Measurements from ENCODE around the gene TCTN2. TPM values are rescaled to one million over a fixed set of nuclear protein-coding genes. Genes with fewer than 3 reads are reported as not detected.

TCTN2 gene
- total RNA-seq, 1 experiment from 2014 or later, result 11.5 TPM

DNA sequence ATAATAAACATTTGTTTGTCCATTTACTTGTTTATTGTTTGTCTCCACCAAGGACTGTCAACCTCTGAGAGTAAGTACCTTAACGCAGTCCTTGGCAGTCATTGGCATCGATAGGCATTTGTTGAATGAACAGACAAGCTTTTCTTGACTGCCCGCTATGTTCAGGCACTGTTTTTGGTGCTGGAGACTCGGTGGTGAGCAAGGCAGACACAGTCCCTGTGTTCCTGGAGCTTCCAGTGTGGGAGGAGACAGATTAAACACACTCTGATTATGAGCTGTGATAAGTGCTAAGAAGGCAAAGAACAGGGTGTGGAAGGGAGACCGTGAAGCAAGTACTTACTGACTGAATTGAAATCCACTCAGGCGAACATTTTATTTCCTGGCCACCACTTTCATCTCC, 42.5 kb downstream of the TCTN2 start:
- no peaks in the 10 kb centered on the region for H3K27me3 Mint-ChIP-seq (ENCODE audit: unreplicated experiment)
- BruUV-seq (replicated peaks), result TSS peak; percentile 45
- H3K36me3 Mint-ChIP-seq (ENCODE audit: insufficient read depth, unreplicated experiment), result peaks cover 28% of the 10 kb centered on the region
- TF ChIP-seq, protein P1, sequence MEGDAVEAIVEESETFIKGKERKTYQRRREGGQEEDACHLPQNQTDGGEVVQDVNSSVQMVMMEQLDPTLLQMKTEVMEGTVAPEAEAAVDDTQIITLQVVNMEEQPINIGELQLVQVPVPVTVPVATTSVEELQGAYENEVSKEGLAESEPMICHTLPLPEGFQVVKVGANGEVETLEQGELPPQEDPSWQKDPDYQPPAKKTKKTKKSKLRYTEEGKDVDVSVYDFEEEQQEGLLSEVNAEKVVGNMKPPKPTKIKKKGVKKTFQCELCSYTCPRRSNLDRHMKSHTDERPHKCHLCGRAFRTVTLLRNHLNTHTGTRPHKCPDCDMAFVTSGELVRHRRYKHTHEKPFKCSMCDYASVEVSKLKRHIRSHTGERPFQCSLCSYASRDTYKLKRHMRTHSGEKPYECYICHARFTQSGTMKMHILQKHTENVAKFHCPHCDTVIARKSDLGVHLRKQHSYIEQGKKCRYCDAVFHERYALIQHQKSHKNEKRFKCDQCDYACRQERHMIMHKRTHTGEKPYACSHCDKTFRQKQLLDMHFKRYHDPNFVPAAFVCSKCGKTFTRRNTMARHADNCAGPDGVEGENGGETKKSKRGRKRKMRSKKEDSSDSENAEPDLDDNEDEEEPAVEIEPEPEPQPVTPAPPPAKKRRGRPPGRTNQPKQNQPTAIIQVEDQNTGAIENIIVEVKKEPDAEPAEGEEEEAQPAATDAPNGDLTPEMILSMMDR (IDR thresholded peaks at IDR 0.05; ENCODE audit: unreplicated experiment), result no peak
- CTCF ChIA-PET, result no interaction called here
- peak overlapping the region; percentile 0 for H3K27ac Mint-ChIP-seq (ENCODE audit: unreplicated experiment)
- H3K4me3 Mint-ChIP-seq (ENCODE audit: low read depth, unreplicated experiment), result peak overlapping the region; percentile 79
- intact Hi-C loops (cut with micrococcal nuclease; ENCODE audit: unreplicated experiment), result no loop called here
- peaks cover 14% of the 10 kb centered on the region for H3K4me1 Mint-ChIP-seq (ENCODE audit: low read depth, unreplicated experiment)
- DNase-seq, result no peak
- no peaks in the 10 kb centered on the region for H3K9me3 Mint-ChIP-seq (ENCODE audit: low read depth, unreplicated experiment)

DNA sequence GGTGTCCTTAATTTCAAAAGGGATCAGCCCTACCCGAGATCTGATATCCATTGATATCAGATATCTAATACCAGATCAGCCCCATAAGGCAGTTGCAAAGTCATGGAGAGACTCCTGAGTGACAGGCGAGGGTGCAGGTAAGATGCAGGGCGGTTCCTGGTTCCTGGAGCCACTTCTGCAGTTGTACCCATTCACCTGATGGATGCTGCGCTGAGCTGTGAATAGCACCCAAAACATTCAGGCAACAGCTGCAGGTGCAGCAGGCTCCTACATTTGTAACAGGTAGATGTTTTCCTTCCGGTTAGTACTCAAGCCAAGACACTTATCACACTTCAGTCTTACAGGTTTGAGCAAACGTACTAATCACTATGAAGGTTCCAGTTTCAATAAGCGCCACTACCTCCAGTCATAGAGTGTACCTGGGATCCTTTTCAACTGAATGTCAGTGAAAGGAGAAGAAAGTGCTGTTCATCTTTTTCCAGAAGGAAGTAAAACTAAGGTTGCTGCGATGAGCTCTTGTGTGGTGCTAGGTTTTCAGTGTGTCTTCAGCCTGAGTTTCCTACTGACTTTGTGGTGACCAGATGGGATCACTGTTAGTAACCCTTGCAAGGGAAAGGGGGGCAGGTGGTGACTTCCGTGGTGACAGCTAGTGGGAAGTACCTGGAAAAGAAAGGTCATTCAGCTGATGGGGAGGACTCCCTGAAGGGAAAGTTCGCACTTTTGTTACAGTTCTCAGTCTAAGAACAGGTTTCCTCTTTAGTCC, 43.1 kb downstream of the TCTN2 start:
- peaks cover 14% of the 10 kb centered on the region for H3K4me1 Mint-ChIP-seq (ENCODE audit: low read depth, unreplicated experiment)
- peak overlapping the region; percentile 79 for H3K4me3 Mint-ChIP-seq (ENCODE audit: low read depth, unreplicated experiment)
- CTCF ChIA-PET, result no interaction called here
- TF ChIP-seq, protein P1 (IDR thresholded peaks at IDR 0.05; ENCODE audit: unreplicated experiment), result no peak
- peak overlapping the region; percentile 0 for H3K27ac Mint-ChIP-seq (ENCODE audit: unreplicated experiment)
- no peaks in the 10 kb centered on the region for H3K9me3 Mint-ChIP-seq (ENCODE audit: low read depth, unreplicated experiment)
- H3K27me3 Mint-ChIP-seq (ENCODE audit: unreplicated experiment), result no peaks in the 10 kb centered on the region
- intact Hi-C loops (cut with micrococcal nuclease; ENCODE audit: unreplicated experiment), result no loop called here
- BruUV-seq (replicated peaks), result no TSS peak
- DNase-seq, result no peak
- H3K36me3 Mint-ChIP-seq (ENCODE audit: insufficient read depth, unreplicated experiment), result peaks cover 28% of the 10 kb centered on the region

DNA sequence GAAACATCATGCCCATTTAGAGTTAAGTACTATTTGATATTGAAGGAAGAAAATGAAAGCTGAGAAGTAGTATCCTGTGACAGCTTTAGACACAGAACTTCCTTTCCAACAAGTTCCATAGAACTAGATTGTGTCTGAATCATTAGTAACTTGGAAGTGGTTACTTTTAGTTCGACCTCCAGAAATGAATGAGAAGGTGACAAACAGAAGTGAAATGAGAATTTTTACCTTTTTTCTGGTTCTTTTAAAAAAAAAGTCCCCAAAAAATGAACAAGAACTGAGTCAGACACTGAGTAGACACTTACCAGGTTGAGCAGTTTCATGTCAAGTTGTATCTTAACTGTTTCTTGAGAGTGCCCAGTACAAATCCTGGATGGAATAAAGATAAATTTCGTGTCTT, 44.3 kb downstream of the TCTN2 start:
- no TSS peak for BruUV-seq (replicated peaks)
- Mint-ChIP-seq H3K9me3 (ENCODE audit: low read depth, unreplicated experiment) (no peaks in the 10 kb centered on the region), H3K4me3 (ENCODE audit: low read depth, unreplicated experiment) (no peak overlapping the region), H3K27me3 (ENCODE audit: unreplicated experiment) (no peaks in the 10 kb centered on the region), H3K36me3 (ENCODE audit: insufficient read depth, unreplicated experiment) (peaks cover 33% of the 10 kb centered on the region), H3K4me1 (ENCODE audit: low read depth, unreplicated experiment) (peaks cover 14% of the 10 kb centered on the region), H3K27ac (ENCODE audit: unreplicated experiment) (no peak overlapping the region)
- intact Hi-C loops (cut with micrococcal nuclease; ENCODE audit: unreplicated experiment), result no loop called here
- DNase-seq, result no peak
- TF ChIP-seq, protein P1 (IDR thresholded peaks at IDR 0.05; ENCODE audit: unreplicated experiment), result no peak
- CTCF ChIA-PET, result no interaction called here

DNA sequence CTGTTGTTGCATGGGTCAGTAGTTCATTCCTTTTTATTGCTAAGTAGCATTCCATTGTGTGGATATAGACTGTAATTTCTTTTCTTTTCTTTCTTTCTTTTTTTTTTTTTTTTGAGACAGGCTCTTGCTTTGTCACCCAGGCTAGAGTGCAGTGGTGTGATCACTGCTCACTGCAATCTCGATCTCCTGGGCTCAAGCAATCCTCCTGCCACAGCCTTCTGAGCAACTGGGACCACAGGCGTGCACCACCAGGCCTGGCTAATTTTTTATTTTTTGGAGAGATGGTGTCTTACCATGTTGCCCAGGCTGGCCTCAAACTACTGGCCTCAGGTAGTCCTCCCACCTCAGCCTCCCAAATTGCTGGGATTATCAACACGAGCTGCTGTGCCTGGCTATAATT, 46.4 kb downstream of the TCTN2 start:
- Mint-ChIP-seq H3K27ac (ENCODE audit: unreplicated experiment) (no peak overlapping the region), H3K4me3 (ENCODE audit: low read depth, unreplicated experiment) (no peak overlapping the region), H3K36me3 (ENCODE audit: insufficient read depth, unreplicated experiment) (peaks cover 18% of the 10 kb centered on the region), H3K9me3 (ENCODE audit: low read depth, unreplicated experiment) (no peaks in the 10 kb centered on the region), H3K27me3 (ENCODE audit: unreplicated experiment) (no peaks in the 10 kb centered on the region), H3K4me1 (ENCODE audit: low read depth, unreplicated experiment) (peaks cover 14% of the 10 kb centered on the region)
- TF ChIP-seq, protein P1 (IDR thresholded peaks at IDR 0.05; ENCODE audit: unreplicated experiment), result no peak
- no TSS peak for BruUV-seq (replicated peaks)
- no peak for DNase-seq
- CTCF ChIA-PET, result interaction anchor here (0.8 kb wide), 1 partner anchor 1211 kb away, joined by 6 read pairs; no protein-coding TSS in a partner anchor
- intact Hi-C loops (cut with micrococcal nuclease; ENCODE audit: unreplicated experiment), result no loop called here
